B cell (primary cell): ENCODE measurements around the gene FALEC. TPM values are rescaled to one million over a fixed set of nuclear protein-coding genes. Genes with fewer than 3 reads are reported as not detected.

Experiments used
- ATAC-seq: fragments of 200-7000 bp; cut with Tn5 transposase; one replicate; pipeline ENCODE4 v1.10.0; 2021; ENCODE audit warnings: low read depth, mild to moderate bottlenecking, moderate number of reproducible peaks, moderate library complexity
- CTCF ChIA-PET: fragments of 350-600 bp; sonication (Branson Sonifier 250); formaldehyde crosslinking; loops from one replicate; lab custom pipeline; 2021; ENCODE audit warnings: antibody characterized with exemption, inconsistent platforms; lab: Charles Lee
- POLR2A ChIA-PET: fragments of 350-600 bp; sonication (Branson Sonifier 250); formaldehyde crosslinking; loops from one replicate; lab custom pipeline; 2021; ENCODE audit warnings: antibody characterized with exemption; lab: Charles Lee
- DNase-seq: peaks from one replicate; pipeline ENCODE4 v3.0.0; 2013
- H2AFZ ChIP-seq: 2 replicates; pipeline ENCODE4 v1.6.1; 2012; ENCODE audit warnings: mild to moderate bottlenecking, low read depth, low read length; ENCODE audit not compliant: insufficient read depth, poor library complexity, severe bottlenecking
- H3K27ac ChIP-seq, 2 donors: 1 replicate in 1 of 2; 2 replicates in 1 of 2; pipeline ENCODE4 v1.5.1; 2012 to 2013; ENCODE audit warnings: low read length in 2 of 2, mild to moderate bottlenecking in 2 of 2, moderate library complexity in 1 of 2
- H3K27me3 ChIP-seq, 4 experiments: fragments of 200-600 bp in 1 of 4; sonication (generic) in 1 of 4; replicated peaks in 1 of 4; 1 replicate in 2 of 4; 2 replicates in 2 of 4; pipeline versions ENCODE4 v1.6.1 to v1.7.0; 2013 to 2016; ENCODE audit warnings: low read length in 3 of 4, mild to moderate bottlenecking in 2 of 4, mixed read lengths in 1 of 4, moderate library complexity in 1 of 4; ENCODE audit not compliant: insufficient read depth in 4 of 4, control insufficient read depth in 3 of 4; ENCODE audit errors: control extremely low read depth in 1 of 4
- H3K36me3 ChIP-seq, 2 experiments: replicated peaks in 1 of 2; 1 replicate in 1 of 2; 2 replicates in 1 of 2; pipeline versions ENCODE4 v1.6.1 to v1.7.1; 2013; ENCODE audit warnings: low read length in 1 of 2; ENCODE audit not compliant: insufficient read depth in 2 of 2, control insufficient read depth in 1 of 2; ENCODE audit errors: control extremely low read depth in 1 of 2, extremely low read depth in 1 of 2
- H3K4me1 ChIP-seq, 2 donors: fragments of 200-600 bp in 1 of 2; sonication (generic) in 1 of 2; 1 replicate in 1 of 2; 2 replicates in 1 of 2; pipeline versions ENCODE4 v1.5.1 to v1.6.1; 2013 to 2017; ENCODE audit warnings: low read length in 2 of 2; ENCODE audit not compliant: control insufficient read depth in 2 of 2, insufficient read depth in 2 of 2
- H3K4me2 ChIP-seq: replicated peaks from 2 replicates; pipeline ENCODE3; 2012; ENCODE audit warnings: mild to moderate bottlenecking, low read depth, low read length; ENCODE audit not compliant: poor library complexity, severe bottlenecking
- H3K4me3 ChIP-seq, 5 experiments: fragments of 200-600 bp in 1 of 5; sonication (generic) in 1 of 5; 1 replicate in 3 of 5; 2 replicates in 2 of 5; pipeline versions ENCODE4 v1.5.1 to v1.7.0; 2011 to 2016; ENCODE audit warnings: low read length in 4 of 5, mild to moderate bottlenecking in 4 of 5, low read depth in 2 of 5, control low read depth in 1 of 5, moderate library complexity in 1 of 5; ENCODE audit not compliant: insufficient read depth in 1 of 5; ENCODE audit errors: control extremely low read depth in 1 of 5, extremely low read depth in 1 of 5
- H3K79me2 ChIP-seq: fragments of 200-600 bp; sonication (generic); one replicate; pipeline ENCODE4 v1.6.0; 2016; ENCODE audit warnings: low read length; ENCODE audit not compliant: control insufficient read depth, insufficient read depth
- H3K9ac ChIP-seq: fragments of 200-600 bp; sonication (generic); 2 replicates; pipeline ENCODE4 v1.6.1; 2017; ENCODE audit warnings: mild to moderate bottlenecking, low read length, moderate library complexity
- H3K9me3 ChIP-seq, 3 donors: one replicate each; pipeline versions ENCODE4 v1.6.1 to v1.7.1; 2013; ENCODE audit warnings: low read length in 2 of 3; ENCODE audit not compliant: control insufficient read depth in 2 of 3, insufficient read depth in 1 of 3; ENCODE audit errors: control extremely low read depth in 1 of 3
- H4K20me1 ChIP-seq: 2 replicates; pipeline ENCODE4 v1.6.0; 2012; ENCODE audit warnings: mild to moderate bottlenecking, low read length; ENCODE audit not compliant: insufficient read depth, control insufficient read depth, poor library complexity, severe bottlenecking
- H3K27ac Mint-ChIP-seq: one replicate; pipeline ENCODE4 v1.8.0; 2021; ENCODE audit warnings: mixed read lengths
- H3K27me3 Mint-ChIP-seq: one replicate; pipeline ENCODE4 v1.8.0; 2021; ENCODE audit warnings: mixed read lengths
- H3K4me1 Mint-ChIP-seq: one replicate; pipeline ENCODE4 v1.8.0; 2021; ENCODE audit warnings: mixed read lengths
- H3K4me3 Mint-ChIP-seq: one replicate; pipeline ENCODE4 v1.8.0; 2021; ENCODE audit warnings: mixed read lengths
- H3K9me3 Mint-ChIP-seq: one replicate; pipeline ENCODE4 v1.8.0; 2022; ENCODE audit warnings: mixed read lengths; ENCODE audit not compliant: insufficient read depth
- EZH2 ChIP-seq: IDR thresholded peaks from 2 replicates; pipeline ENCODE4 v1.6.1; 2012; ENCODE audit warnings: borderline replicate concordance, low read depth, mild to moderate bottlenecking, moderate library complexity, low read length; ENCODE audit not compliant: insufficient read depth, poor library complexity, severe bottlenecking
- WGBS: methylation state at CpG from one replicate; pipeline ENCODE4 v1.1.5; 2013; ENCODE audit warnings: missing lambda C conversion rate; ENCODE audit not compliant: insufficient coverage; 5-methylcytosine and 5-hydroxymethylcytosine counted together
- intact Hi-C: fragments of 100-400 bp; cut with micrococcal nuclease; formaldehyde crosslinking; loops from one replicate; pipeline ENCODE4 v1.10.0; 2022
- polyA plus RNA-seq: library from polyadenylated mRNA; depleted of rRNA; stranded (reverse); fragments of >200 nt; gene quantifications from 2 replicates; pipeline ENCODE4 v1.2.3, GENCODE V29; 2012
- total RNA-seq, 2 donors: library from RNA; stranded (reverse); fragments of 120-200 nt in 1 of 2; gene quantifications; 1 replicate in 1 of 2; 2 replicates in 1 of 2; pipeline versions ENCODE4 v1.2.3 to v1.2.4, GENCODE V29; 2013 to 2022
- TF ChIP-seq, protein P1 (sequence below): fragments of 200-600 bp; IDR thresholded peaks from one replicate; pipeline ENCODE4 v1.8.0; 2022; ENCODE audit warnings: antibody characterized with exemption, mild to moderate bottlenecking

The FALEC gene
- total and polyA plus RNA-seq, 2 donors (not counting 1 experiment from before 2014, with no cell fraction given), result 1.1 to 2.6 TPM

DNA sequence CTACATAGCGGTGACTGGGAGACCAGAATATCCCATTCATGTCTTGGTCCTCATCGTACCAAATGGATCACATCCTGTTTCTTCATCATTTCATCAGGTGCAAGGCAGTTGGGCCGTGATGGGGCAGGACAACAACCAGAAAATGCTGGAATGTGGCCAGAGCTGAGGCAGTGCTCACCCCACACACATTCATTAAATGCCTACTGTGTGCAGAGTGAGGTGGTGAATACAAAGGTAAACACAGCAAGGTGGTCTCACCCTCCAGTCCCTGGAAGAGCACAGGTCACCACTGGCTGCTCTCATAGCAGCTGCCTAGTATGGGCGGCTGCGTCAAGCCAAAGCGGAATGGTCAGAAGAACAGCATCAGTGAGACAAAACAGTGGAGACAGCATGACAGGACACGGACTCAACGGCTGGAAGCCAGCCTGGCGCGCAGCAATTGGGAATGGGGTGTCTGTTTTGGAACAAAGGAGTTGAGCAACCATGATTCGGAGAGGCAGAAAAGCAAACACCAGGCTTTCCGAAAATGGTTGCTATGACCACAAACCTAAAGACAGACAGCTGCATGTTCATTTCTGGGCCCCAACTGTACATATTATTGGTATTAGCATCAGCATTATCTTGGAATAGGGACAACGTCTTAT lies 28.1 kb downstream of the FALEC start:
- H3K27ac Mint-ChIP-seq, result no peak overlapping the region
- POLR2A ChIA-PET, result no interaction called here
- H3K4me3 Mint-ChIP-seq, result no peak overlapping the region
- no peak for ATAC-seq
- intact Hi-C loops, result no loop called here
- H3K4me1 ChIP-seq, result peaks cover 3 to 4% of the 10 kb centered on the region in 2 donors
- no peak overlapping the region for H3K4me3 ChIP-seq
- DNase-seq, result no peak
- CTCF ChIA-PET, result interaction anchor here (0.7 to 1.5 kb wide), 2 partner anchors 11 to 309 kb away, joined by 3 to 4 read pairs; no protein-coding TSS in a partner anchor
- no peak overlapping the region for H3K9ac ChIP-seq
- no peak overlapping the region for H3K27ac ChIP-seq
- peaks cover 3% of the 10 kb centered on the region for H3K4me1 Mint-ChIP-seq
- no peak overlapping the region for H3K4me2 ChIP-seq
- 95% methylated on average over 10 of the region's 13 CpGs for WGBS
- H3K9me3 ChIP-seq, result no peaks in the 10 kb centered on the region
- no peaks in the 10 kb centered on the region for H3K9me3 Mint-ChIP-seq
- no peak overlapping the region for H2AFZ ChIP-seq
- no peaks in the 10 kb centered on the region for H3K79me2 ChIP-seq
- TF ChIP-seq, protein P1, sequence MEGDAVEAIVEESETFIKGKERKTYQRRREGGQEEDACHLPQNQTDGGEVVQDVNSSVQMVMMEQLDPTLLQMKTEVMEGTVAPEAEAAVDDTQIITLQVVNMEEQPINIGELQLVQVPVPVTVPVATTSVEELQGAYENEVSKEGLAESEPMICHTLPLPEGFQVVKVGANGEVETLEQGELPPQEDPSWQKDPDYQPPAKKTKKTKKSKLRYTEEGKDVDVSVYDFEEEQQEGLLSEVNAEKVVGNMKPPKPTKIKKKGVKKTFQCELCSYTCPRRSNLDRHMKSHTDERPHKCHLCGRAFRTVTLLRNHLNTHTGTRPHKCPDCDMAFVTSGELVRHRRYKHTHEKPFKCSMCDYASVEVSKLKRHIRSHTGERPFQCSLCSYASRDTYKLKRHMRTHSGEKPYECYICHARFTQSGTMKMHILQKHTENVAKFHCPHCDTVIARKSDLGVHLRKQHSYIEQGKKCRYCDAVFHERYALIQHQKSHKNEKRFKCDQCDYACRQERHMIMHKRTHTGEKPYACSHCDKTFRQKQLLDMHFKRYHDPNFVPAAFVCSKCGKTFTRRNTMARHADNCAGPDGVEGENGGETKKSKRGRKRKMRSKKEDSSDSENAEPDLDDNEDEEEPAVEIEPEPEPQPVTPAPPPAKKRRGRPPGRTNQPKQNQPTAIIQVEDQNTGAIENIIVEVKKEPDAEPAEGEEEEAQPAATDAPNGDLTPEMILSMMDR, result no peak
- TF ChIP-seq EZH2, result no peak
- H3K36me3 ChIP-seq, result no peaks in the 10 kb centered on the region
- peaks cover 0 to 17% (median 3%) of the 10 kb centered on the region in 4 experiments for H3K27me3 ChIP-seq
- peaks cover 8% of the 10 kb centered on the region for H3K27me3 Mint-ChIP-seq
- H4K20me1 ChIP-seq, result no peaks in the 10 kb centered on the region

DNA sequence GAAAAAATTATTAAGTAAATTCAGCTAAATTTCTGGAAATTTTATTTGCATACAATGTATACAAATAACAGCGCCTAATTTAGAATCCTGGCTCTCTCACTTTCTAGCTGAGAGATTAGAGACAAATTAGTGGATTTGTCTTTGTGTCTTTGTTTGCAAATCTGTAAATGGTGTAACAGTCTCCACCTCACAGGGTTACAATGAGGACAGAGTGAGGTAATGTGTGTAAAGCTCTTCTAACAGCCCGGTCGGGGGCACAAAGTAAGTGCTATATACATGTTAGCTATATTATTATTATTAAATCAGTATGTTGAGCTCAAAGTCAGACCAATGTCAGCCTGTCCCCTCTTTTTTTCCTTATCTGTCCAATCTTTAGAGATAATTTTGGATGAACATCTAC lies 28.7 kb downstream of the FALEC start:
- no peaks in the 10 kb centered on the region for H3K9me3 ChIP-seq
- TF ChIP-seq EZH2, result no peak
- TF ChIP-seq, protein P1, result no peak
- ATAC-seq (no peak), DNase-seq (no peak)
- Mint-ChIP-seq H3K4me3 (no peak overlapping the region), H3K27ac (no peak overlapping the region), H3K27me3 (peaks cover 8% of the 10 kb centered on the region), H3K4me1 (peaks cover 4% of the 10 kb centered on the region), H3K9me3 (no peaks in the 10 kb centered on the region)
- H3K9ac ChIP-seq, result no peak overlapping the region
- no peaks in the 10 kb centered on the region for H4K20me1 ChIP-seq
- no peak overlapping the region for H3K27ac ChIP-seq
- H3K4me2 ChIP-seq, result no peak overlapping the region
- CTCF ChIA-PET, result interaction anchor here (0.7 to 1.5 kb wide), 3 partner anchors 11 to 309 kb away, joined by 3 to 4 read pairs (median 3); no protein-coding TSS in a partner anchor
- H3K79me2 ChIP-seq, result no peaks in the 10 kb centered on the region
- H3K4me1 ChIP-seq, result peaks cover 4 to 5% of the 10 kb centered on the region in 2 donors
- H3K36me3 ChIP-seq, result no peaks in the 10 kb centered on the region
- H3K4me3 ChIP-seq, result no peak overlapping the region
- H3K27me3 ChIP-seq, result peaks cover 0 to 18% (median 3%) of the 10 kb centered on the region in 4 experiments
- intact Hi-C loops, result no loop called here
- H2AFZ ChIP-seq, result no peak overlapping the region
- no CpG with 5 or more reads among the region's 3 CpGs for WGBS
- POLR2A ChIA-PET, result no interaction called here
